HG03460 (cell line): ENCODE data around the gene CD3E.

Source experiments
- ATAC-seq: cut with Tn5 transposase; IDR thresholded peaks from one replicate; pipeline ENCODE4 v1.9.1; 2021; ENCODE audit not compliant: unreplicated experiment

CD3E gene

DNA sequence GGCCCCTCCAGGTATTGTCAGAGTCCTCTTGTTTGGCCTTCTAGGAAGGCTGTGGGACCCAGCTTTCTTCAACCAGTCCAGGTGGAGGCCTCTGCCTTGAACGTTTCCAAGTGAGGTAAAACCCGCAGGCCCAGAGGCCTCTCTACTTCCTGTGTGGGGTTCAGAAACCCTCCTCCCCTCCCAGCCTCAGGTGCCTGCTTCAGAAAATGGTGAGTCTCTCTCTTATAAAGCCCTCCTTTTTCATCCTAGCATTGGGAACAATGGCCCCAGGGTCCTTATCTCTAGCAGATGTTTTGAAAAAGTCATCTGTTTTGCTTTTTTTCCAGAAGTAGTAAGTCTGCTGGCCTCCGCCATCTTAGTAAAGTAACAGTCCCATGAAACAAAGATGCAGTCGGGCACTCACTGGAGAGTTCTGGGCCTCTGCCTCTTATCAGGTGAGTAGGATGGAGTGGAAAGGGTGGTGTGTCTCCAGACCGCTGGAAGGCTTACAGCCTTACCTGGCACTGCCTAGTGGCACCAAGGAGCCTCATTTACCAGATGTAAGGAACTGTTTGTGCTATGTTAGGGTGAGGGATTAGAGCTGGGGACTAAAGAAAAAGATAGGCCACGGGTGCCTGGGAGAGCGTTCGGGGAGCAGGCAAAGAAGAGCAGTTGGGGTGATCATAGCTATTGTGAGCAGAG, at the start of gene CD3E:
Gene CD3E, plus strand, starts transcription at position 163 of the 681 bp plus-strand sequence. Its CDS starts 223 bp downstream, at position 386.
- no peak for ATAC-seq

GRCh38 chr11:118258410-118258809, 46.1 kb upstream of the CD3E start:
- no peak for ATAC-seq

- no peak for ATAC-seq
These were observed 45.4 kb upstream of the CD3E start for GRCh38 chr11:118259138-118259537.

DNA sequence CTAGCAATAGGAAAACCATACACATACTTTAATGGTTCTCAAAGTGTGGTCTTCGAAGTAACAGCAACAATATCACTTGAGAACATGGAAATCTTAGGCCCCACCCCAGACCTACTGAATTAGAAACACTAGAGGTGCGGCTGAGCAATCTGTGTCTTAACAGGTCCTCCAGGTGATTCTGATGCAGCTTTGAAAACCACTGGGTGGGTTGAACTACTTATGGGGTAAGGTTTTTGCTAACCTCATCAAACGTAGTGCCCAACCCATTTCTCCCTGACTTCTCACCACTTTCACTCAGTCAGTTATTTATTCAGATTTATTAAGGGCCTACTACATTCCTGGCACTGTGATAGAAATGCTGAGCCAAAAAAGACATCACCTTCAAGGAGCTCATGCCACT, 44.2 kb upstream of the CD3E start:
- ATAC-seq = no peak

GRCh38 chr11:118263112-118263511, 41.4 kb upstream of the CD3E start:
- ATAC-seq = no peak

DNA sequence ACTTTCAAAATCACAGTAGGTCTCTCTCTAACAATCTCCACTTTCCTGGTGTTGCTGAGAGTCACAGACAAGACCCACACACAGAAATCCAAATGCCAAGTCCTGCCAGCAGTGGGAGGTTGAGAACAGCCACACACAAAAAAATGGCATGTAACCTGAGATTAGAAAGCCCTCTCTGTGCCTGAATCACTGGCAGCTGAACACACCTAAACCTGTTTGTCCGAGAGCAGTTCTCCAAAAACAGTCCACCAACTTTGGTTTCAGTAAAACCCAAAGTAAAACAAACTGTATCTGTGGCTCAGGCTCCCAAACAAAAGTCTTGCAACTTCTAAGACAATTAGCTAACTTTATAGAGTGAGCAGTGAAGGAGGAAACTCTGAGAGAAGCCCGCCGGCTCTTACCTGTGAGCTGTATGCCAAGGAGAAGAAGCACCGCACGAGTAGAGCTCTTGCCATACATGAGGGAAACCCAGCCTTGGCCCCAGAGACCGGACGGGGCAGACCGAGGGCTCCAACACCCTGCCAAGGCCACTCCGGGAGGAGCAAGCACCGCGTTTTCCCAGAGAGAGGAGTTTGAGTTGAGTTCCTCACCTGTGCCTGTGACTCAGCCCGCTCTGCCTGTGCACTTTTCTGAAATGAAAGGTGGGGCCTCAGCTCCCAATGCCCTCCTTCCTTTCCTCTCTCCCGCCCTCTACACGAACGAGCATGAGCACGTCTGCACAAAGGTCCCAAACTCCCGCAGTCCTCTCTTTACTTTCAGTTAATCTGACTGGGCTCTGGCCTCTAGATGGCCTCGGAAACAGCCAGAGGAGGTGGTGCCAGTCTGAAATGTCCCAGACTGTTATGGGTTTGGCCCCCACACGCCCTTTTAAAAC, 40.6 kb upstream of the CD3E start, which contains the start of gene MPZL2:
Gene MPZL2, minus strand, starts transcription at position 603 of the 874 bp plus-strand sequence. Its CDS starts 144 bp downstream, at position 459.
- ATAC-seq = no peak

DNA sequence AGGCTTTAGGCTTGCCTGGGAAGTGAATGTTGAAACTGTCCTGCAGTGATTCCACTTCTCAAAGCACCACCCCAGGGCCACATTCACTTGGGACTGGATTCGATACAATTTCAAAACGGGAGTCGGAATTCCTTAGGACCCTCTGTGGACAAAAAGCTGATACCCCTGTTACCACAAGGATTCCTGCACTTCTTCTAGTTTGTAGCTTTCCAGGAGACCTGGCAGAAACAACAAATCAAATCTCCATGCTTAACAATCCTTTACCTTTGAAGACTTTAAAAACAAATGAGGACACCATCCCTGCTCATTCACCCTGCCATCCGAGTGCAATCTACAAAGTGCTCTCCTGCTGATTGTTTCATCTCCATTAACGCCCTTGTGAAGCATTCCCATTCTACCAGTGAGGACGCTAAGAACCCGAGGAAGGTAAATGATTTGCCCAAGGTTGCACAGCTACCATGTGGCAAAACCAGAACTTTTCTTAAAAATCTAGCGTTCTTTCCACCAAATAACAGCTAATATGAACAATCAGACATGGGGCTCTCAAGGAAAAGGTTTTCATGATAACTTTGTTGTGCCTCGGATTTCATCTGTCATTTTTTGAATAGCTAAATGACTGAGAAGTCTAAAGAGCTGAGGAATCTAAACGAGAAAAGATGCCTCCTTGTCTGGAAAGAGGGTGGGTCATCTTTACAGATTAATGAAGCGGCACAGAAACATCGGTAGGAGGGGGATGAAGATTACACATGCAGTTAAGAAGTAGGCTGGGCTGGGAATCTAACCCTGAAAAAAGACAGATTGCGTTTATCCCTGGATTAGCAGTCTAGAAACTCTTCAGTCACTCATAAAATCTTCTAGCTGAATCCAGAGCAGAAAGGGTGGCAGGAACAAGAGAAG, 39.7 kb upstream of the CD3E start:
- ATAC-seq = no peak

GRCh38 chr11:118265954-118266353, 38.6 kb upstream of the CD3E start:
- no peak for ATAC-seq

- no peak for ATAC-seq
These were observed 37.0 kb upstream of the CD3E start for GRCh38 chr11:118267486-118267885.

- ATAC-seq = no peak
These were observed 32.5 kb upstream of the CD3E start for GRCh38 chr11:118272001-118272400.

DNA sequence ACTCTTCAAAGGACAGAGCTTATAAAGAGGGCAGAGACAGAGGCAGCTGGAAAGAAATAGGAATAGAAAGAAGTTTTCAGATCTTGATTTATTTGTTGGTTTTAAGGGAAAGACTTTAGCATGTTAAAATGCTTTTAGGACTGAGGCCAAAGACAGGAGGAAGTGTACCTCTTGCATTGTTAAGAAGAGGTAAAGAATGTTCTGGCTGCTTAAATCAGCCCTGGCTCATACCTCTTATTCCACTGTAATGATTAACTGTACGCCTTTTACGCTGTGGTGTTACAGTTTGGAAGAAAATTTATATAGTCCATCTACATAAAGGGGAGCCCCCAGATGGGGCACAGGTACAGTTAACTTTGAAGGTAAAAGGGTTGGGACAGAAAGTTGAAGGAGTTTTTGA, 30.3 kb upstream of the CD3E start:
- ATAC-seq = no peak

DNA sequence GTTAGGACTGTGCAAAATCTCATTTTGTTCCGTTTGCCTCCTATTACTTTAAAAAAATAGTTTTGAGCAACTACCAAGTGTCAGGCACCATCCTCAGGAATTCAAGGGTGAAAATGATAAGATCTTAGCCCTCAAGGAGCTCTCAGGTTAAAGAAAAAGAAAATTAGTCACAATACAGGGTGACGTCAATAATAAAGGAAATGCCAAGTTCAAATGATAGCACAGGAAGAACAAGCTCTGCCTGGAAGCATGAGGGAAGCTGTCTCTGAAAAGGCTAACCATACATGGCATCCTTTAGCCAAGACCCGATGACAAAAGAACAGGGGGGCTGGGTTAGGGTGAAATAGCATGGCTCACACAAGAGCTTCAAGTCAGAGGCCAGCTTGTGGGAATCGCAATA, 29.4 kb upstream of the CD3E start:
- ATAC-seq = no peak

DNA sequence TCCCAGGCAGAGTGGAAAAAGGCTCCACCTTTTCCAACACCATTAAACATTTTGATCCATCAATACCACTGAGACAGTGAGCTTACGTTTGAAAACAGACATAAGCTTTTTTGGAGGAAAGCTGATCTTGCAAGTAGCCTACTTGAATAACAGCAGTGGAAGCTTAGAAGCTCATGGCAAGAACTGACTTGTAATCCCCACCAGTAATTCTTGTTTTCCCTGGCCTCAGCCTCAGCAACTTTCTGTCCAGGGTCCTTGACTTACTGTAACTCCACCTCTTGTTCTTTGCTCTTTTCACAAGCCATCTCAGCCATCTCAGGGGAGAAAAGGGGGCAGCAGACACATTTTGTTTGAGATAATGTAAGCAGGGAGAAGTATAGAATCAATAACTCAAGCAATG, 28.1 kb upstream of the CD3E start:
- ATAC-seq = no peak

DNA sequence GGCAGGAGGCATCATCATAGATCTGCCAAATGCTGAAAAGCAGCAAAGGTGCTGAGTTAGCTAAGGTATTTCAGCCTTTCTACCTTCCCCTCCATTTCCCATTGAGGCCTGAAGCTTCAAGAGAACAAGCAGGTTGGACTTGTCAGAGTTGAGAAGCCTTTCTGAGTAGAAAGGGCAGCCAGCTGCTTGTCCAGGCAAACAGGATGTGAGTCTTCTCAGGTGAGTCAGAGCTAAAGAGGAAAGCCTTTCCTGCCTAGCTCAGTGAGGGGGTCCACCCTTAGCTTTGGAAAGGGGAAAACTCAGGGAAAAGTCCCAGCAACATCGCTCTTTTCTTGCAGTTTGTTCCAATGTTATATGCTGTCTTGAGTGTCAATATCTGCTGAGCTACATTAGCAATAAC, 27.2 kb upstream of the CD3E start:
- peak; percentile 54 for ATAC-seq

DNA sequence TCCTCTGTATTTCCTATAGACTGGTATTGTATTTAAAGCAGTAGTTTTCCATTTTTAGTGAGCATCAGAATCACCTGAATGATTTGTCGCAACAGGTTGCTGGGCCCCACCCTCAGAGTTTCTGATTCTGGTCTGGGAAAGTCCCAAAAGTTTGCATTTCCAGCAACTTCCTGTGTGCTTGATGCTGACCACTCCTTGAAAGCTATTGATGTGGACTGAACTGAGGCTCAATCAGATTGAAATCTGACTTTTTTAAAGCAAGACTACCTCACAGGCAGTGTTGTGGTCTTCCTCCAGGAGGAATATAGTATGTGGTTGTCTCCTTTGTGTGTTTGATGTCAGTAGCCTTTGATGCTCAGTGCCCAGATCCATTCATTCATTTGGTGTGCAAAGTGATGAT, 23.2 kb upstream of the CD3E start:
- no peak for ATAC-seq

- no peak for ATAC-seq
These were observed 21.9 kb upstream of the CD3E start for GRCh38 chr11:118282606-118283005.

DNA sequence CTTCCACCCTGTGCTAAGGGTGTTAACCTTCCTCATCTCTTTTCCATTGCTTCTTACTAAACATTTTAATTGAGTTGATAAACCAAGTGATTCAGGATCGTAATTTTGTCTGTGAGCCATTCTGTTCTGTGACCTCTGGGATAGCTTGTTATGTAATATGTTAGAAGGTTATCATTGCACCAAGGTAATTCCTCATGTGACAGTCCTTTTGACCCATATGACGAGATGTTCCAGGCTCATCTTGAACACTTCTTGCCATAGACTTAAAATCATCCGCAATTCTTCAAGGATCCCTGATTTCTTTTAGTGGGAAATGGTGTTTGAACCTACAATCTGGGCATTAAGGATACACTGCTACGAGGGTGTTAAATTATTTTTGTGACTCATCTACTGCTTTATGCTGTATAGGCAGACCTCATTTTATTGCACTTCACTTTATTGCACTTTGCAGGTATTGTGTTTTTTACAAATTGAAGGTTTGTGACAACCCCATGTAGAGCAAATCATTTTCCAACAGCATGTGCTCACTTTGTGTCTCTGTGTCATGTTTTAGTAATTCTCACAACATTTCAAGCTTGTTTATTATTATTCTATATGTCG, 21.4 kb upstream of the CD3E start:
- no peak for ATAC-seq

DNA sequence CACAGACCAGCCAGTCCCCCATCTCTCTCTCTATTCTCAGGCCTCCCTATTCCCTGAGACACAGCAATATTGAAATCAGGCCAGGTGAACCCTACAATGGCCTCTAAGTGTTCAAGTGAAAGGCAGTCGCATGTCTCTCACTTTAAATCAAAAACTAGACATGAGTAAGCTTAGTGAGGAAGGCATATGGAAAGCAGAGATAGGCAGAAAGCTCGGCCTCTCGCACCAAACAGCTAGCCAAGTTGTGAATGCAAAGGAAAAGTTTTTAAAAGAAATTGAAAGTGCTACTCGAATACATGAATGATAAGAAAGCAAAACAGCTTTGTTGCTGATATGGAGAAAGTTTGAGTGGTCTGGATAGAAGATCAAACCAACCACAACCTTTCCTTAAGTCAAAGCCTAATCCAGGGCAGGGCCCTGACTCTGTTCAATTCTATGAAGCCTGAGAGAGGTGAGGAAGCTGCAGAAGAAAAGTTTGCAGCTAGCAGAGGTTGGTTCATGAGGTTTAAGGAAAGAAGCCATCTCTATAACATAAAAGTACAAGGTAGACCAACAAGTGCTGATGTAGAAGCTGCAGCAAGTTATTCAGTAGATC, 20.7 kb upstream of the CD3E start:
- ATAC-seq = no peak

DNA sequence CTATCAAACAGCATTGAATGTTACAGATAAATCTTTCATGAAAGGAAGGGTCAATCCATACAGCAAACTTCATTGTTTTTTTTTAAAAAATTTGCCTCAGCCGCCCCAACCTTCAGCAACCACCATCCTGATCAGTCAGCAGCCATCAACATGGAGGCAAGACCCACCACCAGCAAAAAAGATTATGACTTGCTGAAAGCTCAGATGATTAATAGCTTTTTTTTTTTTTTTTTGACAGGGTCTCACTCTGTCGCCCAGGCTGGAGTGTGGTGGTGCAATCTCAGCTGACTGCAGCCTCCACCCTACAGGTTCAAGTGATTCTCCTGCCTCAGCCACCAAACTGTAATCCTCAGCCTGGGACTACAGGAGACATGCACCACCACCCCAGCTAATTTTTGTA, 18.0 kb upstream of the CD3E start:
- no peak for ATAC-seq

GRCh38 chr11:118287006-118287405, 17.5 kb upstream of the CD3E start:
- ATAC-seq = no peak
